Astrocyte (in vitro differentiated cells and primary cell): Measurements from ENCODE around the gene CUEDC1.

Experiments used
- CTCF ChIP-seq: IDR thresholded peaks from 2 replicates; pipeline ENCODE4 v1.5.1; 2011; ENCODE audit warnings: low read depth, mild to moderate bottlenecking, inconsistent platforms, low read length, moderate library complexity; ENCODE audit not compliant: insufficient read depth
- EZH2 ChIP-seq: IDR thresholded peaks from 2 replicates; pipeline ENCODE4 v1.6.1; 2012; ENCODE audit warnings: mild to moderate bottlenecking, low read length, inconsistent platforms; ENCODE audit not compliant: insufficient read depth

- TF ChIP-seq CTCF (no peak), EZH2 (no peak)
These were observed 83.3 kb downstream of the CUEDC1 start for GRCh38 chr17:57871863-57872262.
